Astrocyte (in vitro differentiated cells and primary cell): ENCODE measurements around the gene PBRM1. TPM values are rescaled to one million over a fixed set of nuclear protein-coding genes. Genes with fewer than 3 reads are reported as not detected.
A peak's percentile ranks its signal among the peaks of the same experiment; 100 is the strongest.

ENCODE experiments used
- DNase-seq: peaks from one replicate; pipeline ENCODE4 v3.0.0-alpha.2; 2010; ENCODE audit warnings: low read depth
- FAIRE-seq: peaks from 2 replicates; lab custom pipeline; 2011; peaks lifted over from hg19 to GRCh38; lab: Jason Lieb, UNC
- H2AFZ ChIP-seq: 2 replicates; pipeline ENCODE4 v1.6.0; 2012; ENCODE audit warnings: low read depth, low read length, inconsistent platforms
- H3K27ac ChIP-seq: 2 replicates; pipeline ENCODE4 v1.5.1; 2011; ENCODE audit warnings: low read depth, low read length, inconsistent platforms
- H3K27me3 ChIP-seq: 2 replicates; pipeline ENCODE4 v1.6.0; 2011; ENCODE audit warnings: low read length, inconsistent platforms; ENCODE audit not compliant: insufficient read depth
- H3K36me3 ChIP-seq: 2 replicates; pipeline ENCODE4 v1.5.1; 2011; ENCODE audit warnings: low read length, inconsistent platforms; ENCODE audit not compliant: insufficient read depth
- H3K4me1 ChIP-seq: 2 replicates; pipeline ENCODE4 v1.5.1; 2011; ENCODE audit warnings: low read length, inconsistent platforms; ENCODE audit not compliant: insufficient read depth
- H3K4me2 ChIP-seq: 2 replicates; pipeline ENCODE4 v1.6.0; 2012; ENCODE audit warnings: low read length, inconsistent platforms
- H3K4me3 ChIP-seq: 2 replicates; pipeline ENCODE4 v1.5.1; 2011; ENCODE audit warnings: low read depth, mild to moderate bottlenecking, low read length, inconsistent platforms; ENCODE audit not compliant: insufficient read depth
- H3K79me2 ChIP-seq: 2 replicates; pipeline ENCODE4 v1.6.0; 2012; ENCODE audit warnings: mild to moderate bottlenecking, low read length, inconsistent platforms; ENCODE audit not compliant: insufficient read depth
- H3K9ac ChIP-seq: 2 replicates; pipeline ENCODE4 v1.6.0; 2012; ENCODE audit warnings: mild to moderate bottlenecking, low read length, inconsistent platforms
- H3K9me3 ChIP-seq: 2 replicates; pipeline ENCODE4 v1.5.1; 2012; ENCODE audit warnings: low read depth, mild to moderate bottlenecking, low read length, inconsistent platforms; ENCODE audit not compliant: insufficient read depth
- H4K20me1 ChIP-seq: 2 replicates; pipeline ENCODE4 v1.6.0; 2012; ENCODE audit warnings: low read length, inconsistent platforms; ENCODE audit not compliant: insufficient read depth
- H3K27ac Mint-ChIP-seq: one replicate; pipeline ENCODE4 v1.8.0; 2021; ENCODE audit warnings: mild to moderate bottlenecking, mixed read lengths; ENCODE audit not compliant: unreplicated experiment
- H3K27me3 Mint-ChIP-seq: one replicate; pipeline ENCODE4 v1.8.0; 2021; ENCODE audit warnings: low read depth, mixed read lengths; ENCODE audit not compliant: unreplicated experiment
- H3K36me3 Mint-ChIP-seq: one replicate; pipeline ENCODE4 v1.8.0; 2021; ENCODE audit warnings: low read depth, mixed read lengths; ENCODE audit not compliant: unreplicated experiment
- H3K4me1 Mint-ChIP-seq: one replicate; pipeline ENCODE4 v1.8.0; 2021; ENCODE audit warnings: low read depth, mixed read lengths; ENCODE audit not compliant: unreplicated experiment
- H3K4me3 Mint-ChIP-seq: one replicate; pipeline ENCODE4 v1.8.0; 2021; ENCODE audit warnings: mild to moderate bottlenecking, moderate library complexity, mixed read lengths; ENCODE audit not compliant: unreplicated experiment
- H3K9me3 Mint-ChIP-seq: one replicate; pipeline ENCODE4 v1.8.0; 2021; ENCODE audit warnings: mild to moderate bottlenecking, mixed read lengths; ENCODE audit not compliant: unreplicated experiment
- CTCF ChIP-seq: IDR thresholded peaks from 2 replicates; pipeline ENCODE4 v1.5.1; 2011; ENCODE audit warnings: low read depth, mild to moderate bottlenecking, inconsistent platforms, low read length, moderate library complexity; ENCODE audit not compliant: insufficient read depth
- EZH2 ChIP-seq: IDR thresholded peaks from 2 replicates; pipeline ENCODE4 v1.6.1; 2012; ENCODE audit warnings: mild to moderate bottlenecking, low read length, inconsistent platforms; ENCODE audit not compliant: insufficient read depth
- total RNA-seq: library from RNA; stranded (reverse); gene quantifications from 2 replicates; pipeline ENCODE4 v1.2.1, GENCODE V29; 2021

Gene PBRM1
- total RNA-seq, 1 donor from 2014 or later = 54.5 TPM

DNA sequence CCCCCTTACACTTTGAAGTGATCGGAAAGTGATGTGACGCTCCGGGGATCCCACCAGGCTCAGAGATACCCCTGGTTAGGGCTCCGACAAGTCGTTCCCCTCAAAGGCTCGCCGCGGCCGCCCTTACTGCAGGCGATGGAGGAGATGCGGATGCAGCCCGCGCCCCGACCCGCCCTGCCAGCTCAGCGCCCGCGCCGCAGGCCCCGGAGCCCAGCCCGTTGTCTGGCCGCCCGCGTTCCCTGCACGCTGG is 19.6 kb upstream of the PBRM1 start:
- peaks cover 16% of the 10 kb centered on the region for H4K20me1 ChIP-seq
- H3K27me3 ChIP-seq = no peaks in the 10 kb centered on the region
- Mint-ChIP-seq H3K4me3 (peak overlapping the region; percentile 97), H3K4me1 (peaks cover 20% of the 10 kb centered on the region), H3K9me3 (no peaks in the 10 kb centered on the region), H3K36me3 (peaks cover 6% of the 10 kb centered on the region), H3K27me3 (no peaks in the 10 kb centered on the region), H3K27ac (peak overlapping the region; percentile 91)
- H3K9me3 ChIP-seq = no peaks in the 10 kb centered on the region
- peaks cover 80% of the 10 kb centered on the region for H3K79me2 ChIP-seq
- FAIRE-seq = no peak
- peaks cover 24% of the 10 kb centered on the region for H3K4me1 ChIP-seq
- H3K27ac ChIP-seq = peak overlapping the region; percentile 90
- peak overlapping the region; percentile 86 for H3K4me3 ChIP-seq
- TF ChIP-seq EZH2 (no peak), CTCF (no peak)
- H3K4me2 ChIP-seq = peak overlapping the region; percentile 100
- no peak for DNase-seq
- H3K9ac ChIP-seq = peak overlapping the region; percentile 99
- peak overlapping the region; percentile 99 for H2AFZ ChIP-seq
- H3K36me3 ChIP-seq = peaks cover 20% of the 10 kb centered on the region

- Histone ChIP-seq H3K4me3 (peak overlapping the region; percentile 86), H3K4me1 (peaks cover 24% of the 10 kb centered on the region), H3K4me2 (peak overlapping the region; percentile 100), H3K27me3 (no peaks in the 10 kb centered on the region), H4K20me1 (peaks cover 16% of the 10 kb centered on the region), H3K36me3 (peaks cover 21% of the 10 kb centered on the region), H3K9me3 (no peaks in the 10 kb centered on the region), H3K27ac (peak overlapping the region; percentile 90), H2AFZ (peak overlapping the region; percentile 99), H3K9ac (peak overlapping the region; percentile 99), H3K79me2 (peaks cover 85% of the 10 kb centered on the region)
- no peak for TF ChIP-seq CTCF
- TF ChIP-seq EZH2 = no peak
- Mint-ChIP-seq H3K4me1 (peaks cover 20% of the 10 kb centered on the region), H3K36me3 (peaks cover 6% of the 10 kb centered on the region), H3K4me3 (peak overlapping the region; percentile 97), H3K27me3 (no peaks in the 10 kb centered on the region), H3K9me3 (no peaks in the 10 kb centered on the region), H3K27ac (peak overlapping the region; percentile 91)
- FAIRE-seq (no peak), DNase-seq (peak; percentile 18)
Measured at GRCh38 chr3:52704611-52705437, 19.1 kb upstream of the PBRM1 start.

- no peak overlapping the region for H3K9ac ChIP-seq
Measured at GRCh38 chr3:52703341-52703740, 17.6 kb upstream of the PBRM1 start.

More at GRCh38 chr3:52703341-52703740, 17.6 kb upstream of the PBRM1 start:
- FAIRE-seq (no peak), DNase-seq (no peak)
- Histone ChIP-seq H2AFZ (no peak overlapping the region), H3K4me2 (peak overlapping the region; percentile 100), H3K27ac (no peak overlapping the region), H3K27me3 (no peaks in the 10 kb centered on the region), H3K4me1 (peaks cover 24% of the 10 kb centered on the region), H3K9me3 (no peaks in the 10 kb centered on the region), H4K20me1 (peaks cover 16% of the 10 kb centered on the region), H3K36me3 (peaks cover 13% of the 10 kb centered on the region), H3K79me2 (peaks cover 93% of the 10 kb centered on the region), H3K4me3 (peak overlapping the region; percentile 86)
- H3K27me3 Mint-ChIP-seq = no peaks in the 10 kb centered on the region
- no peak overlapping the region for H3K27ac Mint-ChIP-seq
- H3K4me3 Mint-ChIP-seq = peak overlapping the region; percentile 97
- peaks cover 4% of the 10 kb centered on the region for H3K36me3 Mint-ChIP-seq
- no peak for TF ChIP-seq EZH2
- TF ChIP-seq CTCF = no peak
- H3K9me3 Mint-ChIP-seq = no peaks in the 10 kb centered on the region
- H3K4me1 Mint-ChIP-seq = peaks cover 20% of the 10 kb centered on the region
